HEK293T (cell line): ENCODE measurements around the gene RNF13.
A peak's percentile ranks its signal among the peaks of the same experiment; 100 is the strongest.

Source experiments
- CTCF ChIA-PET: fragments of 350-600 bp; formaldehyde crosslinking; extraction: SDS; loops from one replicate; lab custom pipeline; 2021; ENCODE audit warnings: antibody characterized with exemption, inconsistent platforms; lab: Yijun Ruan, JAX
- POLR2A ChIA-PET: fragments of 350-600 bp; formaldehyde crosslinking; extraction: SDS; loops from one replicate; lab custom pipeline; 2020; ENCODE audit warnings: antibody characterized with exemption, inconsistent platforms; lab: Yijun Ruan, JAX
- DNase-seq: peaks from one replicate; pipeline ENCODE4 v3.0.0; 2012; ENCODE audit warnings: mixed read lengths; ENCODE audit errors: extremely low spot score
- BHLHE40 ChIP-seq: fragments of 450-650 bp; IDR thresholded peaks from 2 replicates; pipeline ENCODE4 v1.6.1; 2016; ENCODE audit warnings: mild to moderate bottlenecking, moderate library complexity, borderline replicate concordance
- CTBP1 ChIP-seq: fragments of 450-650 bp; IDR thresholded peaks from 2 replicates; pipeline ENCODE4 v1.6.1; 2016; ENCODE audit warnings: borderline replicate concordance
- ELF4 ChIP-seq: fragments of 450-650 bp; IDR thresholded peaks from 2 replicates; pipeline ENCODE4 v1.6.1; 2017; ENCODE audit warnings: antibody characterized with exemption
- FOXA1 ChIP-seq: fragments of 450-650 bp; IDR thresholded peaks from 2 replicates; pipeline ENCODE4 v1.6.1; 2016; ENCODE audit warnings: mild to moderate bottlenecking
- FOXK2 ChIP-seq: fragments of 450-650 bp; IDR thresholded peaks from 2 replicates; pipeline ENCODE4 v1.6.1; 2016; ENCODE audit warnings: mild to moderate bottlenecking
- FOXM1 ChIP-seq: fragments of 450-650 bp; IDR thresholded peaks from 2 replicates; pipeline ENCODE4 v1.6.1; 2017; ENCODE audit warnings: mild to moderate bottlenecking, borderline replicate concordance
- HDGF ChIP-seq: fragments of 450-650 bp; IDR thresholded peaks from 2 replicates; pipeline ENCODE4 v1.6.1; 2017; ENCODE audit warnings: antibody characterized with exemption, borderline replicate concordance
- L3MBTL2 ChIP-seq: fragments of 450-650 bp; conservative IDR thresholded peaks from 2 replicates; pipeline ENCODE4 v1.6.1; 2016; ENCODE audit warnings: mild to moderate bottlenecking
- LEF1 ChIP-seq: fragments of 450-650 bp; IDR thresholded peaks from 2 replicates; pipeline ENCODE4 v1.6.1; 2017; ENCODE audit warnings: mild to moderate bottlenecking, borderline replicate concordance
- NFRKB ChIP-seq: fragments of 450-650 bp; IDR thresholded peaks from 2 replicates; pipeline ENCODE4 v1.6.1; 2016; ENCODE audit warnings: mild to moderate bottlenecking, moderate library complexity
- SP1 ChIP-seq: fragments of 450-650 bp; IDR thresholded peaks from 2 replicates; pipeline ENCODE4 v1.6.1; 2017
- SUZ12 ChIP-seq: fragments of 450-650 bp; IDR thresholded peaks from 2 replicates; pipeline ENCODE4 v1.6.1; 2016; ENCODE audit warnings: mild to moderate bottlenecking
- TARDBP ChIP-seq: fragments of 450-650 bp; IDR thresholded peaks from 2 replicates; pipeline ENCODE4 v1.6.1; 2016
- ZNF384 ChIP-seq: fragments of 450-650 bp; IDR thresholded peaks from 2 replicates; pipeline ENCODE4 v1.6.1; 2016
- TF ChIP-seq, protein P1 (sequence below): fragments of 450-650 bp; IDR thresholded peaks from 2 replicates; pipeline ENCODE4 v1.6.1; 2016

The RNF13 gene

DNA sequence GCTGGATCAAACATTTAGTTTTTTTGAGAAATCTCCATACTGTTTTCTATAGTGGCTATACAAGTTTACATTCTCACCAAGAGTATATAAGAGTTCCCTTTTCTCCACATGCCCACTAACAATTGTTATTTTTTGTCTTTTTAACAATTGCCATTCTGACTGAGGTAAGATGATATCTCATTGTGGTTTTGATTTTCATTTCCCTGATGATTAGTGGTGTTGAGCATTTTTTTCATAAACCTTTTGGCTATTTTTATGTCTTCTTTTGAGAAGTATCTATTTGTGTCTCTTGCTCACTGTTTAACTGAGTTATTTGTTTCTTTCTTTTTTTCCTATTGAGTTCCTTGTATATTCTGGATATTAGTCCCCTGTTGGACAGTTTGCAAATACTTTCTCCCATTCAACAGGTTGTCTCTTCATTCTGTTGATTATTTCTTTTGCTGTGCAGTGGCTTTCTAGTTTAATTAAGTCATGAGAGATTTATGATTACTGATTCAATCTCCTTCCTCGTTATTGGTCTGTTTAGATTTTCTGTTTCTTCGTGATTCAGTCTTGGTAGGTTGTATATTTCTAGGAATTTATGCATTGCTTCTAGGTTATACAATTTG lies 6.7 kb upstream of the RNF13 start:
- ChIA-PET POLR2A (no interaction called here), CTCF (no interaction called here)
- no peak for DNase-seq
- TF ChIP-seq ZNF384, result no peak
- TF ChIP-seq FOXM1, result no peak
- no peak for TF ChIP-seq LEF1
- no peak for TF ChIP-seq NFRKB
- TF ChIP-seq SP1, result no peak
- TF ChIP-seq FOXA1, result no peak
- TF ChIP-seq HDGF, result no peak
- no peak for TF ChIP-seq CTBP1

DNA sequence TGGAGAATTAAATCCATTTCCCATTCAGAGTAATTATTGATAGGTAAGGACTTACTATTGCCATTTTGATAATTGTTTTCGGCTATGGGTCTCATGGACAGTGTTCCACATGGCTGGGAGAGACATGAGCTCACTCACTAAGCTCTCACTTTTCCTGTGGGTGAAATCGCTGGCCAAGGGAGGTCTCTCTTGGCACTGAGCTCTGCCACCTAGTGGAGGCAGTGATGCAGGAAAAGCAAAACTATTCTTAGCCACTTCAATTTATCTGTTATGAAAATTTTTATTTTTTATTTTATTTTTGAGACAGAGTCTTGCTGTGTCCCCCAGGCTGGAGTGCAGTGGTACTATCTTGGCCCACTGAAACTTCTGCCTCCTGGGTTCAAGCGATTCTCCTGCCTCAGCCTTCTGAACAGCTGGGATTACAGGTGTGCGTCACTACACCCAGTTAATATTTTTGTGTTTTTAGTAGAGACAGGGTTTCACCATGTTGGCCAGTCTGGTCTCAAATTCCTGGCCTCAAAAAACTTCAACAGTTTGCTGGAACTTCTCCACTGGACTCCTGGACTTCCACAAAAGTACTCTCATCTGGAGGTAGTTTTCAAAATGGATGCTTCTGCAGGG lies 4.7 kb upstream of the RNF13 start:
- POLR2A ChIA-PET, result interaction anchor here (1.4 kb wide), 2 partner anchors 43 to 162 kb away, joined by 4 read pairs; partner anchors contain the start of gene PFN2
- CTCF ChIA-PET, result interaction anchor here (0.7 to 2.2 kb wide), 18 partner anchors 9 to 299 kb away, joined by 3 to 28 read pairs (median 4); no protein-coding TSS in a partner anchor
- TF ChIP-seq L3MBTL2 (0 out of 2 replicates have a peak, but pooled peaks have one; percentile 23), ZNF384 (no peak), SUZ12 (no peak)
- peak; percentile 73 for DNase-seq

DNA sequence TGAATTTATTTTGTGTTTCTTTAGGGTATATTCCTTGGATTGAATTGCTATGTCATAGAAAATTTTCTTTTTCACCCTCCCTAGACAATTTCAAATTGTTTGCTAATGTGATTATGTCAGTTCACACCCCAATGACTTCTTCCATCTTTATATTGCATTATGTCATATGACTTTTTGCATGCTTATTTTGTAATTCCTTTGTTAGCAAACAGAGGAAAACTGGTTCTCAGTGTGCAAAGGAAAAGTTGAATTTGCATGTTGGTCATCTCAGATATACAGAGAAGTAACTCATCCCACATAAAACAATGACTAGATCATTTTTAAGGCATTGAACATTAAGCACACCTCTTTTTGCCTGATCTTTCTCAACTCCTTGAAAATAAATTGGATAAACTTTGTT lies 3.3 kb upstream of the RNF13 start:
- ChIA-PET POLR2A (no interaction called here), CTCF (interaction anchor here (1.9 kb wide), 2 partner anchors 16 to 43 kb away, joined by 10 to 28 read pairs; no protein-coding TSS in a partner anchor)
- TF ChIP-seq TARDBP, result no peak
- DNase-seq, result no peak

DNA sequence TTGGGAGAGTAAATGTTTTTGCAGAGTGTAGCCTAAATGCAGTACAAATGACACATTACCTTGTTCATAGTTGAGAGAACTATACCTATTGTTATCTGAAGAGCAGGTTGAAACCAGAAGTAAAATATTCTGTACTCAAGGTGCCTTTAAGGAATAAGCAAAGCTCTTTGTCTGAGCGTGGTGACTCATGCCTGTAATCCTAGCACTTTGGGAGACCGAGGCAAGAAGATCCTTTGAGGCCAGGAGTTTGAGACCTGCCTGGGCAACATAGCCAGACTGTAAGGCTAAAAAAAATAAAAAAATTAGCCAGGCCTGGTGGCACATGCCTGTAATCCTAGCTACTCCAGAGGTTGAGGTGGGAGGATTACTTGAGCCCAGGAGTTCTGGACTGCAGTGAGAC lies 2.2 kb upstream of the RNF13 start:
- CTCF ChIA-PET, result interaction anchor here (0.6 to 0.7 kb wide), 3 partner anchors 24 to 318 kb away, joined by 4 to 5 read pairs (median 5); no protein-coding TSS in a partner anchor
- TF ChIP-seq CTBP1 (no peak), SUZ12 (no peak), HDGF (no peak), FOXA1 (no peak), LEF1 (no peak), SP1 (no peak), NFRKB (no peak), ZNF384 (no peak), ELF4 (no peak)
- DNase-seq, result no peak
- POLR2A ChIA-PET, result no interaction called here

DNA sequence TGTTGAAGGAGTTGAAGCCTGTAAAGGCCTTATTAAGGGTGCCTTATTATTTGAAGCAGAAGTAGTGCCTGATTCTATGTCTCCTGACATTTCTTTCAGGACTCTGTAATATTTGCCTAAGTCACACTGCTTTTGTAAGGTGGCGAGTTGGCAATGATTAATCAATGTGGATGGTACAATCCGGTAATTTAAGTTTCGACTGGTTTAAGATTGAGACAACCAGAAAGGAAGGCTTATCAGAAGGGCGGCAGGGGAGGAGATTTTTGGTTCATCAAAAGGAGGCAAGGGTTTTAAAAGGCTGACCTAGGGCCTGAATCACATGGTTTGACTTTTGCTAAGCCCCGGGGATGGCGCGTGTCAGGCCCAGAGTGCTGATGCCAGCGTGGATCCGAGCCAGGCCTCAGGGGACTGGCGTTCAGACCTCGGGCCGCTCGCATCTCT lies 830 bp upstream of the RNF13 start:
- DNase-seq, result no peak
- ChIA-PET CTCF (interaction anchor here (0.6 kb wide), 1 partner anchor 41 kb away, joined by 5 read pairs; no protein-coding TSS in a partner anchor), POLR2A (no interaction called here)
- TF ChIP-seq SUZ12 (no peak), ELF4 (no peak), SP1 (no peak), FOXM1 (no peak), TARDBP (no peak)
- TF ChIP-seq, protein P1, sequence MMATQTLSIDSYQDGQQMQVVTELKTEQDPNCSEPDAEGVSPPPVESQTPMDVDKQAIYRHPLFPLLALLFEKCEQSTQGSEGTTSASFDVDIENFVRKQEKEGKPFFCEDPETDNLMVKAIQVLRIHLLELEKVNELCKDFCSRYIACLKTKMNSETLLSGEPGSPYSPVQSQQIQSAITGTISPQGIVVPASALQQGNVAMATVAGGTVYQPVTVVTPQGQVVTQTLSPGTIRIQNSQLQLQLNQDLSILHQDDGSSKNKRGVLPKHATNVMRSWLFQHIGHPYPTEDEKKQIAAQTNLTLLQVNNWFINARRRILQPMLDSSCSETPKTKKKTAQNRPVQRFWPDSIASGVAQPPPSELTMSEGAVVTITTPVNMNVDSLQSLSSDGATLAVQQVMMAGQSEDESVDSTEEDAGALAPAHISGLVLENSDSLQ, result no peak

DNA sequence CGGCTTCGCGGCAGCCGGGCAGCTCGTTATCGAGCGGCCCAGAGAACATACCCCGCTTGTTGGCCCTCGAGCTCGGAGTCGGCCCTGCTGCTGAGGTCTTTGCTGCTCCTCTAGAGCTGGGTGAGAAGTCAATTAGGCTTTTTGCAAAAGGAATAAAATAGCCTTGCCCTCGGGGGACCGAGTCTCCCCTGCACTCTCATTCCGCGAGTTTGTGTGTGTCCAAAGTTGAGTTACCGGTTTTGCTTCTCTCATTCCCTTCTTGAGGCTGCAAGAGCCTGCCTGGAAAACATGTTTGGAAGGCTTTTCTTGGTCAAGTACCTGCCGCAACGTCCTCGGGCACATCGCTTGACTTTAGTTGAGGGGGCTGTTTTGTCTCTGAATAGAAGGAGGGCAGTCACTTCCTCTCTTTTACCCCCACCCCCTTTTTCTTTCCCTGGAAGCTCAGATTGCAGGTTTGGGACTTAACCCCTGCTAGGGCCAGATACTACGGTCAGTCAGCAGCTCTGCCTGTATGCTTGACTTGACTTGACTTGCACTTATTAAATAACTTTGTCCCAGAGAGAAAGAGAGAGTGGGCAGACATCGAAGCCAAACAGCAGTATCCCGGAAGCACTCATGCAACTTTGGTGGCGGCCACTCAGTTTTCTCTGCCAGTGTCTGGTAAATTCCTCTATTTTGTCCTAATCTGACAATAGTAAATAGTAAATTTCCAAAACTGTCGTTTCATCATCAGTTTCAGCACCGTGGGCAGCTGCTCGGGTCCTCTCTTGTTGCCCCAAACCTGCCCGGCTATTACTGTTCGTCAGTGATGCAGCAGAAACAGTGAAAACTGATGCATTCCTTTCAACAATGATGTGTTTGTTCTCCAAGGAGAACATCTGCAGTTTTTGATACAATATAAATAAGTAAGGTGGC lies 609 bp downstream of the RNF13 start:
- DNase-seq, result peak; percentile 18
- ChIA-PET CTCF (interaction anchor here (0.6 to 1.1 kb wide), 2 partner anchors 66 to 370 kb away, joined by 3 read pairs; no protein-coding TSS in a partner anchor), POLR2A (interaction anchor here (1.0 to 1.1 kb wide), 4 partner anchors 11 to 156 kb away, joined by 3 to 8 read pairs (median 4); partner anchors contain the start of genes COMMD2 and WWTR1)
- TF ChIP-seq FOXK2 (no peak), ELF4 (no peak), LEF1 (no peak), BHLHE40 (no peak), NFRKB (no peak), L3MBTL2 (no peak), CTBP1 (no peak), SUZ12 (no peak), FOXM1 (no peak), TARDBP (no peak), FOXA1 (no peak), HDGF (no peak)
- TF ChIP-seq, protein P1, result no peak
